Endothelial cell of umbilical vein (primary cell): Measurements from ENCODE around the gene HOPX. TPM values are rescaled to one million over a fixed set of nuclear protein-coding genes. Genes with fewer than 3 reads are reported as not detected.

Experiments used
- BruUV-seq: library from RNA; stranded (reverse); fragments of 400-500 nt; replicated peaks from 2 replicates; lab custom pipeline; 2021; lab: Mats Ljungman, UMichigan
- CTCF ChIA-PET: fragments of 300-600, 350-600 bp; sonication (Branson Sonifier 250); formaldehyde crosslinking; loops from one replicate; lab custom pipeline; 2021; ENCODE audit warnings: antibody characterized with exemption, inconsistent platforms; lab: Charles Lee
- POLR2A ChIA-PET: fragments of 300-600, 350-600 bp; sonication (Branson Sonifier 250); formaldehyde crosslinking; loops from one replicate; lab custom pipeline; 2021; ENCODE audit warnings: antibody characterized with exemption, inconsistent platforms; lab: Charles Lee
- DNase-seq: peaks from one replicate; pipeline ENCODE4 v3.0.0-alpha.2; 2011; ENCODE audit warnings: low read depth, low spot score
- FAIRE-seq: peaks from 2 replicates; lab custom pipeline; 2011; peaks lifted over from hg19 to GRCh38; lab: Jason Lieb, UNC
- H2AFZ ChIP-seq: 2 replicates; pipeline ENCODE4 v1.6.0; 2012; ENCODE audit warnings: low read depth, low read length, control low read depth, inconsistent platforms
- H3K27ac ChIP-seq: 2 replicates; pipeline ENCODE4 v1.5.1; 2011; ENCODE audit warnings: low read depth, mild to moderate bottlenecking, control low read depth, low read length, moderate library complexity; ENCODE audit not compliant: insufficient read depth
- H3K27me3 ChIP-seq, 2 experiments: 2 replicates each; pipeline versions ENCODE4 v1.6.0 to v1.6.1; 2011; ENCODE audit warnings: low read length in 2 of 2, mixed read lengths in 1 of 2; ENCODE audit not compliant: control insufficient read depth in 2 of 2, insufficient read depth in 2 of 2
- H3K36me3 ChIP-seq, 2 experiments: 2 replicates in 1 of 2; 3 replicates in 1 of 2; pipeline ENCODE4 v1.5.1; 2011; ENCODE audit warnings: low read length in 2 of 2, mild to moderate bottlenecking in 1 of 2, moderate library complexity in 1 of 2; ENCODE audit not compliant: control insufficient read depth in 2 of 2, insufficient read depth in 2 of 2; ENCODE audit errors: extremely low read depth in 1 of 2
- H3K4me1 ChIP-seq: 3 replicates; pipeline ENCODE4 v1.5.1; 2011; ENCODE audit warnings: mild to moderate bottlenecking, low read length; ENCODE audit not compliant: control insufficient read depth, insufficient read depth; ENCODE audit errors: extremely low read depth
- H3K4me2 ChIP-seq: 2 replicates; pipeline ENCODE4 v1.6.1; 2011; ENCODE audit warnings: low read length, control low read depth, mixed read lengths; ENCODE audit not compliant: insufficient read depth
- H3K4me3 ChIP-seq, 3 experiments: fragments of 200-600 bp in 1 of 3; sonication (generic), shearing (Covaris generic) in 1 of 3; replicated peaks in 1 of 3; 2 replicates each; pipeline ENCODE4 v1.5.1; 2011 to 2016; ENCODE audit warnings: control low read depth in 3 of 3, low read length in 3 of 3, mild to moderate bottlenecking in 2 of 3, inconsistent platforms in 1 of 3, low read depth in 1 of 3, moderate library complexity in 1 of 3; ENCODE audit not compliant: insufficient read depth in 1 of 3
- H3K79me2 ChIP-seq: 2 replicates; pipeline ENCODE4 v1.6.0; 2012; ENCODE audit warnings: low read length, inconsistent platforms; ENCODE audit not compliant: control insufficient read depth, insufficient read depth
- H3K9ac ChIP-seq: replicated peaks from 2 replicates; pipeline ENCODE3; 2011; ENCODE audit warnings: low read length, control low read depth; ENCODE audit not compliant: insufficient read depth; ENCODE audit errors: extremely low read depth
- H3K9me1 ChIP-seq: replicated peaks from 3 replicates; pipeline ENCODE4 v1.6.0; 2011; ENCODE audit warnings: mild to moderate bottlenecking, low read length; ENCODE audit not compliant: control insufficient read depth, insufficient read depth; ENCODE audit errors: extremely low read depth
- H3K9me3 ChIP-seq: replicated peaks from 2 replicates; pipeline ENCODE4 v1.5.1; 2012; ENCODE audit warnings: low read length, inconsistent platforms; ENCODE audit not compliant: control insufficient read depth, insufficient read depth
- H4K20me1 ChIP-seq: replicated peaks from 2 replicates; pipeline ENCODE3; 2011; ENCODE audit warnings: mild to moderate bottlenecking, low read length; ENCODE audit not compliant: control insufficient read depth, insufficient read depth; ENCODE audit errors: extremely low read depth
- EZH2 ChIP-seq: IDR thresholded peaks from 2 replicates; pipeline ENCODE4 v1.6.1; 2012; ENCODE audit warnings: borderline replicate concordance, low read depth, mild to moderate bottlenecking, moderate library complexity, low read length, inconsistent platforms; ENCODE audit not compliant: severe bottlenecking
- FOS ChIP-seq: IDR thresholded peaks from 2 replicates; pipeline ENCODE4 v1.6.1; 2011; ENCODE audit warnings: mild to moderate bottlenecking, low read length, moderate library complexity, borderline replicate concordance; ENCODE audit not compliant: insufficient read depth
- GATA2 ChIP-seq: IDR thresholded peaks from 2 replicates; pipeline ENCODE4 v1.7.0; 2011; ENCODE audit warnings: low read depth, mild to moderate bottlenecking, moderate library complexity, mixed read lengths, low read length; ENCODE audit not compliant: insufficient read length, insufficient read depth
- JUN ChIP-seq: IDR thresholded peaks from 2 replicates; pipeline ENCODE4 v1.6.1; 2011; ENCODE audit warnings: borderline replicate concordance, low read depth; ENCODE audit not compliant: insufficient read length, insufficient read depth
- MYC ChIP-seq: IDR thresholded peaks from one replicate; pipeline ENCODE4 v1.6.1; 2011; ENCODE audit warnings: mild to moderate bottlenecking, low read depth, low read length
- POLR2A ChIP-seq: IDR thresholded peaks from 2 replicates; pipeline ENCODE4 v1.6.1; 2012; ENCODE audit warnings: low read depth, mild to moderate bottlenecking, control low read depth, low read length
- POLR2AphosphoS5 ChIP-seq: IDR thresholded peaks from 2 replicates; pipeline ENCODE4 v1.6.1; 2012; ENCODE audit warnings: low read depth, mild to moderate bottlenecking, control low read depth, low read length, moderate library complexity; ENCODE audit not compliant: insufficient read depth
- dilution Hi-C: fragments of 300-500 bp; cut with MboI; formaldehyde crosslinking; loops from one replicate; pipeline ENCODE4 v1.15.0; 2019; ENCODE audit warnings: low sequenced_read_pairs; ENCODE audit not compliant: extremely low pct_ligation_motif_present
- intact Hi-C: fragments of 100-400 bp; cut with micrococcal nuclease; formaldehyde crosslinking; loops from one replicate; pipeline ENCODE4 v1.10.0; 2022
- polyA plus RNA-seq, 4 experiments: library from polyadenylated mRNA; depleted of rRNA in 3 of 4; stranded (reverse) in 3 of 4; unstranded in 1 of 4; fragments of >200 nt; gene quantifications; 2 replicates each; pipeline versions ENCODE4 v1.2.1 to v1.2.3, GENCODE V29; 2011 to 2012; ENCODE audit warnings: missing spikeins in 1 of 4
- total RNA-seq: library from RNA; stranded (reverse); gene quantifications from 2 replicates; pipeline ENCODE4 v1.2.3, GENCODE V29; 2021
- TF ChIP-seq, protein P1 (sequence below), 2 donors: IDR thresholded peaks; 1 replicate in 1 of 2; 2 replicates in 1 of 2; pipeline ENCODE4 v1.5.1; 2011; ENCODE audit warnings: low read length in 2 of 2, mild to moderate bottlenecking in 2 of 2, moderate library complexity in 2 of 2, control low read depth in 1 of 2, inconsistent platforms in 1 of 2, low read depth in 1 of 2; ENCODE audit not compliant: insufficient read depth in 1 of 2; ENCODE audit errors: extremely low read depth in 1 of 2
- TF ChIP-seq, protein P2 (sequence below): IDR thresholded peaks from 2 replicates; pipeline ENCODE4 v1.6.1; 2011; ENCODE audit not compliant: insufficient read depth, insufficient read length

Gene HOPX
- total and polyA plus RNA-seq, 2 donors (not counting 3 experiments of a cell fraction or from before 2014, with no cell fraction given), result 3.8 to 5.8 TPM

DNA sequence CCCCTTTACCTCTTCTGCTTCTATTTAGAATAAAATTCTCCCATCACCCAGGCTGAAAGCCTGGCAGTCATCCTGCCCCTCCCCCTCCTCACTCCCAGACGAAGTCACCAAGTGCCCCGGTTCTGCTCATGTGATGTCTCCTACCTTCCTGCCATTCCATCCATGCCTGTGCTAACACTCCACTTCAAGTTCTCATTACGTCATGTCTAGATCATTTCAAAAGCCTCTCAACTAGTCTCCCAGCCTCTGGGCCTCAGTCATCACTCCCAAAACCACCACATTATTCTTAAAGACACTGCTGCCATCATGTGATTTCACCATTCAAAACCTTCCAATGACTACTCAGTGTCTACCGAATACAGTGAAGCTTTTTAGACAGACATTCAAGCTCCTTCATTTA, 17.2 kb upstream of the HOPX start:
- DNase-seq, result no peak

More for the DNA sequence above, 17.2 kb upstream of the HOPX start:
- Histone ChIP-seq H3K9me3 (no peaks in the 10 kb centered on the region), H4K20me1 (no peaks in the 10 kb centered on the region), H3K4me2 (no peak overlapping the region), H3K9me1 (no peaks in the 10 kb centered on the region), H3K27ac (no peak overlapping the region), H2AFZ (no peak overlapping the region), H3K36me3 (no peaks in the 10 kb centered on the region), H3K4me1 (no peaks in the 10 kb centered on the region), H3K4me3 (no peak overlapping the region), H3K9ac (no peak overlapping the region), H3K27me3 (no peaks in the 10 kb centered on the region), H3K79me2 (no peaks in the 10 kb centered on the region)
- TF ChIP-seq POLR2A (no peak), MYC (no peak), POLR2AphosphoS5 (no peak), EZH2 (no peak), FOS (no peak), JUN (no peak), GATA2 (no peak)
- TF ChIP-seq, protein P1, sequence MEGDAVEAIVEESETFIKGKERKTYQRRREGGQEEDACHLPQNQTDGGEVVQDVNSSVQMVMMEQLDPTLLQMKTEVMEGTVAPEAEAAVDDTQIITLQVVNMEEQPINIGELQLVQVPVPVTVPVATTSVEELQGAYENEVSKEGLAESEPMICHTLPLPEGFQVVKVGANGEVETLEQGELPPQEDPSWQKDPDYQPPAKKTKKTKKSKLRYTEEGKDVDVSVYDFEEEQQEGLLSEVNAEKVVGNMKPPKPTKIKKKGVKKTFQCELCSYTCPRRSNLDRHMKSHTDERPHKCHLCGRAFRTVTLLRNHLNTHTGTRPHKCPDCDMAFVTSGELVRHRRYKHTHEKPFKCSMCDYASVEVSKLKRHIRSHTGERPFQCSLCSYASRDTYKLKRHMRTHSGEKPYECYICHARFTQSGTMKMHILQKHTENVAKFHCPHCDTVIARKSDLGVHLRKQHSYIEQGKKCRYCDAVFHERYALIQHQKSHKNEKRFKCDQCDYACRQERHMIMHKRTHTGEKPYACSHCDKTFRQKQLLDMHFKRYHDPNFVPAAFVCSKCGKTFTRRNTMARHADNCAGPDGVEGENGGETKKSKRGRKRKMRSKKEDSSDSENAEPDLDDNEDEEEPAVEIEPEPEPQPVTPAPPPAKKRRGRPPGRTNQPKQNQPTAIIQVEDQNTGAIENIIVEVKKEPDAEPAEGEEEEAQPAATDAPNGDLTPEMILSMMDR (IDR thresholded peaks at IDR 0.05; ENCODE audit: extremely low read depth in 1 of 2, insufficient read depth in 1 of 2, low read depth in 1 of 2, low read length in 2 of 2), result no peak
- TF ChIP-seq, protein P2, sequence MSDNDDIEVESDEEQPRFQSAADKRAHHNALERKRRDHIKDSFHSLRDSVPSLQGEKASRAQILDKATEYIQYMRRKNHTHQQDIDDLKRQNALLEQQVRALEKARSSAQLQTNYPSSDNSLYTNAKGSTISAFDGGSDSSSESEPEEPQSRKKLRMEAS, result no peak
- BruUV-seq, result no TSS peak
- dilution Hi-C loops, result no loop called here
- ChIA-PET POLR2A (no interaction called here), CTCF (no interaction called here)
- intact Hi-C loops, result no loop called here
- FAIRE-seq, result no peak
